Fibroblast of skin of left biceps (primary cell): ENCODE data around the gene ACAP3.

Source experiments
- DNase-seq, 2 experiments: peaks; one replicate each; pipeline ENCODE4 v3.0.0-alpha.2; 2013; ENCODE audit warnings: low read depth in 2 of 2

ACAP3 gene

GRCh38 chr1:1344655-1345361 is 37.1 kb upstream of the ACAP3 start:
- DNase-seq, result no peak

- no peak for DNase-seq
Measured at GRCh38 chr1:1343811-1344421, 36.2 kb upstream of the ACAP3 start.

GRCh38 chr1:1342584-1343115 is 34.9 kb upstream of the ACAP3 start:
- no peak for DNase-seq

GRCh38 chr1:1342061-1342562 is 34.4 kb upstream of the ACAP3 start:
- no peak for DNase-seq

- DNase-seq, result no peak
Measured at GRCh38 chr1:1341549-1342021, 33.9 kb upstream of the ACAP3 start.

GRCh38 chr1:1340791-1341548 is 33.2 kb upstream of the ACAP3 start:
- DNase-seq, result no peak

DNA sequence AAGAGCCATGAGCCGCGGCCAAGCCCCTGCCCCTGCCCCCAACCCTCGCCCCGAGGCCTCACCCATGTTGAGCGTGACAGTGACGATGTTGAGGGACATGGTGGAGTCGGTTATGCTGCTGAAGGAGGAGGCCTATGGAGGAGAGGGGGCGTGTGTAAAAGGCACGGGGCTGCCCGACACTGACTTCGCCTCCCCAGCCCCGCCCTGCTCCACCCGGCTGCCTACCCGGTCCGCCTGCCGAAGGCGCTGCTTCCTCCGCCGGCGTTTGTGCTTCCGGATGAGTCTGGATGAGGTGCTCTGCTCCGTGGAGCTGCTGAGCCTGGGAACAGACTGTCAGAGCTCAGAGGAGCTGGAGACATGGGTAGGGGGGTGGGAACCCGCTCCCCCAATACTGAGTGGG is 32.5 kb upstream of the ACAP3 start:
- DNase-seq, result no peak

DNA sequence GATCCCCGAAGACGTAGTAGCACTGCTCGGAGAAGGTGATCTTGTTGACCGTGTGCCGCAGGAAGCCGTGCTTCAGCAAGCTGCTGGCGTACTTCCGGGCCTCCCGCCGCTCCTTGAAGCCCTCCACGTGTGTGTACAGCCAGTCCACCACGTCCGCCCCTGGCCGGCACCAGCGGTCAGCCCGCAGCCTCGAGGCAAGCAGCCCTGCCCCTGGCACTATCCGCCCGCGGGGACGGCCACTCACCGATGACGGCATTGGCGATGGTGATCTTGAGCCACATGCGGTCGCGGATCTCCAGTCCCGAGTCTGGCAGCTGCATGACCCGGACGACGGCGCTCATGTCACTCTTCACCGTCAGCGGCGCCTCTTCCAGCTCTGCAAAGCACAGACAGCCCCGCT is 30.5 kb upstream of the ACAP3 start:
- no peak for DNase-seq

DNA sequence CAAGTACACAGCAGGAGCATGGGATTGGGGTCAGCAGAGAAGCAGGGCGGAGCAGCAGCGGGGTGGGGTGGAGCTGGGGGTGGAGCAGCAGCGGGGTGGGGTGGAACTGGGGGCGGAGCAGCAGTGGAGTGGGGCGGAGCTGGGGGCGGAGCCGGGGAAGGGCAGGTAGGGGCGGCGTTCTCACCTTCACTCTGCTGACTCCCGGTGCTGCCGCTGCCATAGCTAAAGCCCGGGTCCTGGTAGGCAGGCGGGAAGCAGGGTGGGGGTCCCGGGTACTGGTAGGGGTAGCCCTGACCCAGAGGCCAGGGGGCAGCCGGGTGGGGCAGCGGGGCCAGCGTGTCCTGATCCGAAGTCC is 30.0 kb upstream of the ACAP3 start:
- DNase-seq, result no peak

DNA sequence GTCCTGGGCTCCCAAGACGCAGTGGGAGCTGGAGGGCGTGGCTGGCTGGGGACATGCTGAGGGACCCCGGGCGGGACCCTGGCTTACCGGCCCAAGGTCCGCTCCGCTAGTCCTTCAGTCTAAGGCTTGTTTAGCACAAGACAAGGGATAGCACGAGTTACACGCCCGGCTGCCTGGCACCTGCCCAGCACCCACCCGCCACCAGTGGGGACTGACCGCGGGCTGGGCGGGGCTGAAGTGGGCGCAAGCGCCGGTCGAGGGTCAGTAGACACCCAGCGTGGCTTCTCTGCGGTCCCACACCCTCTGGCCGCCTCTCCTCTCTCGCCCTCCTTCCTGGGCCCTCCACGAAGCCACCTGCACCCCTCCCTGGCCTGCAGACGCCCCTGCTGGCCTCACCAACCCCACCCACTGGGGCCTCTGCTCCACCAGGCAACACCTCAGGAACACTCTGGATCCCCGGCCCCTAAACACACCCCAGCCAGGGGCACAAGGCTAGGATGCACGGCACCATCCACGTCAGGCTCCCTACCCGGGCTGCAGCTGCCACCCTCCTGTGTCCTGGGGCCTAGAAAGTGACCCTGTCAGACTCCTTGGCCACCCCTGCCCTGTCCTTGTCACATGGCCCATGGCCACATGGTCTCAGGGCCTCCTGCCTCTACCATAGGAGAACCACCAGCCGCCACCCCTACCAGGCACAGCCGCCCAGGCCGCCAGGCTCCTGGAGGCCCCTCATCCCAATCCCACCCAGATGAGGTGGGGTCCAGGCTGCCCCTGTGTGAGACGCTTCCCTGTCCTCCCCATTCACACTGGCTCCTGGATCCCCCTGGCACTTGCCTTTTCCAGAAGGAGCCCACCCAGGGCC is 29.4 kb upstream of the ACAP3 start:
- DNase-seq, result no peak

DNA sequence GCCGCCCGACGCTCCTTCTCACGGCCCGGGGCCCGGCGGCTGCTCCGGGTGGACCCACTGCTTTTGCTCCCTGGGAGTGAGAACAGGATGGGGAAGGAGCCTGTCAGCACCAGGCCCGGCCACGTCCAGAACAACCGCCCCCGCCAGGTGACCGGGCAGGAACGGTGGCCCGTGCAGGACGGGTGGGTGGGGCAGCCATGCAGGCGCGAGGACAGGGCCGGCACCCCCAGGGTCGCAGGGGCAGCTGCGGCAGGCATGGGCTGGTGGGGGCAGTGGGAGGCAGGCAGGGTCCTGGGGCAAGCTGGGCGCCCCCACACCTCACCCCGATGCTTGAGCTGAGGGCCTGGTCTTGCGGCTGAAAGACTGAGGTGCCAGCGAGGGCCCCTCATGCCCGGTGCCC is 28.7 kb upstream of the ACAP3 start:
- no peak for DNase-seq

- no peak for DNase-seq
Measured at GRCh38 chr1:1335792-1336248, 28.1 kb upstream of the ACAP3 start.

DNA sequence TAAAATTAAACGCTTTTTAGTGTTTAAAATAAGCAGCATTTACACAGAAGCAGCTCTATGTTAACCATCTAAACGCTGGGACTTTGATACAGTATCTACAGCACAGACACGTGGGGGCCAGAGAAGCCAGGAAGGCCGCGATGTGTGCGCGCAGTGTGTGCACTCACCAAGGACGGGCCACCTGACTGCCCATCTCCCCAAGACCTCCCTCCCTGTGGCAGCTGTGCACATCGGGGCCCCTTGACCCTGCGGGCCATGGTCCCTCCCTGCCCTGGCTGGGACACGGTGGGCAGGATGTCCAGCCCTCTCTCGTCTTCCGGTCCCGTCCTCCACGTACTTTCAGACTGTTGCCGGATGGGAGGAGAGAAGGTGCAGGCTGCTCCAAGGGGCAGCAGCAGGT is 27.6 kb upstream of the ACAP3 start:
- no peak for DNase-seq

GRCh38 chr1:1334835-1335234 is 27.1 kb upstream of the ACAP3 start:
- DNase-seq, result no peak

- DNase-seq, result no peak
Measured at GRCh38 chr1:1333551-1334241, 26.0 kb upstream of the ACAP3 start.

- DNase-seq, result no peak
Measured at GRCh38 chr1:1332774-1333480, 25.2 kb upstream of the ACAP3 start.

DNA sequence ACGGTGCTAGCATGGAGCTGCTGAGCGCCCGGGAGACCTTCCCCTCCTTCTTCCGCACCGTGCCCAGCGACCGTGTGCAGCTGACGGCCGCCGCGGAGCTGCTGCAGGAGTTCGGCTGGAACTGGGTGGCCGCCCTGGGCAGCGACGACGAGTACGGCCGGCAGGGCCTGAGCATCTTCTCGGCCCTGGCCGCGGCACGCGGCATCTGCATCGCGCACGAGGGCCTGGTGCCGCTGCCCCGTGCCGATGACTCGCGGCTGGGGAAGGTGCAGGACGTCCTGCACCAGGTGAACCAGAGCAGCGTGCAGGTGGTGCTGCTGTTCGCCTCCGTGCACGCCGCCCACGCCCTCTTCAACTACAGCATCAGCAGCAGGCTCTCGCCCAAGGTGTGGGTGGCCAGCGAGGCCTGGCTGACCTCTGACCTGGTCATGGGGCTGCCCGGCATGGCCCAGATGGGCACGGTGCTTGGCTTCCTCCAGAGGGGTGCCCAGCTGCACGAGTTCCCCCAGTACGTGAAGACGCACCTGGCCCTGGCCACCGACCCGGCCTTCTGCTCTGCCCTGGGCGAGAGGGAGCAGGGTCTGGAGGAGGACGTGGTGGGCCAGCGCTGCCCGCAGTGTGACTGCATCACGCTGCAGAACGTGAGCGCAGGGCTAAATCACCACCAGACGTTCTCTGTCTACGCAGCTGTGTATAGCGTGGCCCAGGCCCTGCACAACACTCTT is 24.5 kb upstream of the ACAP3 start:
- no peak for DNase-seq

- DNase-seq, result no peak
Measured at GRCh38 chr1:1331068-1331965, 23.6 kb upstream of the ACAP3 start, which contains the start of gene TAS1R3. TAS1R3 (plus strand) TSS chr1:1331280; CDS start chr1:1331346, 66 bp downstream.
